HG02798 (cell line): Measurements from ENCODE around the gene PCSK4.

ENCODE experiments used
- ATAC-seq: cut with Tn5 transposase; IDR thresholded peaks from one replicate; pipeline ENCODE4 v1.9.1; 2021; ENCODE audit warnings: mild to moderate bottlenecking; ENCODE audit not compliant: unreplicated experiment, poor library complexity

Gene PCSK4

DNA sequence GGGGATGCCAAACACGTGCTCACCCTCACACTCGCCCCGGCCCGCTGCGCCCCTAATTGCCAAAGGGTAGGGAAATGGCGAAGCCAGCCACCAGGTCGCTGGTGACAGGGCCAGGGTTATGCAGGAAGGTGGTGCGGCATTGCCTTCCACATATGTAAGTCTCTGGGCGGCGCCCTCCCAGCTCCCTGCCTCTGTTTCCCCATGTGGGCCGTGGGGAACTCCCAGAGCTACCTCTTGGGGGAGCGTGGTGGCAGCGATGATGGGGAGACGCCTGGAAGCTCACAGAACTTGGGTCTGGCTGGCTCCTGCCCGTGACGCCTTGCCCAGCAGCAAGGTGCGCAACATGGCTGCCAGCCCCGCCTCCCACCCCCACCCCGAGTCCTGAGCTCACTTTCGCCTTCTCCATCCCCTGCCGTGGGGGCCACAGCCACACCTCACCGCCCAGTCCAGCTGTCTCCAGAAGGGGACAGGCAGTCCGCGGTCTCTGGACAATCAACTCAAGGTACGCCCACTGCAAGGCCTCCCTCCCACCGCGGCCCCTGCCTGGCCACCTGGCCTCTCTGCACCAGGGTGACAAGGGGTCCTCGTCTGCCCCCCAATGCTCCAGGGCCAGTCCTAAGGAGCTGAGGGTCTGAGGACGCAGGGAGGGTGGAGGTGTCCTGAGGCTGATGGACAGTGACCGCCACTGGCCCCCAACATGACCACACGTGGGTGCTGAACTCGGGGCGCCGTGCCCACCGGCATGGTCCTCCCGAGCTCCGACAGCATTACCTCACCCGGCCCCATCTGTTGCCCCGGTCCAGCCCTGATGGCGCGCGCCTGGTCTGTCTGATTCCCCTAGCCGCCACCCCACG lies 17.7 kb downstream of the PCSK4 start:
- no peak for ATAC-seq

DNA sequence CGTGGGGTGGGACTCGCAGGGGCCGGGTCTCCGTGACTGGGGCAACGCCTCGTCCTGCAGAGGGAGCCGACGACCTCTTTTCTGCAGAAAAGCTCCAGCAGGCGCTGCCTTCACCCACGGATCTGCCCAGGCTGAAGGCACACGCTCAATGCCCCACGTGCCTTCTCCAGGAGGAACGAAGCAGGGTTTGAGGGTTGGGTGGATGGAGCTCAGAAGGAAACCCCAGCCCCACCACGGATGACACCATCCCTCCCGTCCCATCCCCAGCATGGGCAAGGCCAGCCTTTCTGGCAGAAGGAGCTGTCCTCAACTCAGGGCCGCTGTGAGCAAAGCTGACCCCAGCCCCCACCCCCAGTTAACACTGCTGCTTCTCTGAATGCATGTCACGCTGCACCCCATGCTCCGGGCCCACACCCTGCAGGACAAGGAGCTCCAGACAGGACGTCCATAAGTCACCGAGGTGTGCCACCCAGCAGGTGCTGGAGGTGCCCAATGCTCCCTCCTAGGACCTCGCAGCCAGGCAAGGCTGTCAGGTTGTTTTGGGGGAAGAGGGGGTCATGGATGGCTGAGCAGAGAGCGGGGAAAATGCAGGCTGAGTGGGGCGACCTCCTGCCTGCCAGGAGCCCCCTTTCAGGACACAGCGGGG lies 18.5 kb downstream of the PCSK4 start:
- no peak for ATAC-seq

- ATAC-seq: no peak
Observed at GRCh38 chr19:1471010-1471514, 19.1 kb downstream of the PCSK4 start.

DNA sequence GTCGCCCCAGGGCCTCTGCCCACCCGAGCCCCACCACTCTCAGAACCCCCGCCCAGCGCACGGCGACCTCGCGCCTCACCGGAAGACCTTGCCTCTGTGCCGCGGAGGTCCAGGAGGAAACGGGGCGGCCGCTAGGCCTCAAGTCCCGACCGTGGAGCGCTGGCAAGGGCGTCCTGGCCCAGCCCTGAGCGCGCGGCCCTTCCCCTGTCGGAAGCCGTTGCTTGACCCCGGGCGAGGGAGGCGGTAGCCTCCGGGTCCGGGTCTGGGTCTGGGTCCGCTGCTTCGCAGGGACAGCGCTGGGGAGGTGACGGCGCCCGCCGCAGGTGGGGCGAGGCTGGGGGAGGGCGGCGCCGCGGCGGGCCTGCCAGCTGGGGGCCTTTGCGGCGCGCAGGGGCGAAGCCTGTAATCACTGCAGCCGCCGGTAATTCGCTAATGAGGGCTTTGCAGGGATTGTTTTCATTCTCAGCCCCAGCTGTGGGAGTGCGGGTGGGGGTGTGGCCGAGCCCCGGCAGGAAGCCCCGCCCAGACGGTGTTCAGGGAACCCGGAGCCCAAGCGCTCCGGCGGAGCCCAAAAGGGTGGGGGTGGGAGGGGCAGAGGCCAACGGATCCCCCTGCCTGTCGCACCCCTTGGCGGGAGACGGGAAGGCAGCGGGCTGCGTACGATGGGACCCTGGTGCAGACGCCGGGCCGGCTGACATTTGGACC lies 19.7 kb downstream of the PCSK4 start:
- ATAC-seq: no peak

- ATAC-seq: no peak
Observed at GRCh38 chr19:1470055-1470304, 20.2 kb downstream of the PCSK4 start.

- no peak for ATAC-seq
Observed at GRCh38 chr19:1469255-1470054, 20.7 kb downstream of the PCSK4 start.

GRCh38 chr19:1468821-1469254 lies 21.3 kb downstream of the PCSK4 start:
- no peak for ATAC-seq

- ATAC-seq: no peak
Observed at GRCh38 chr19:1468274-1468820, 21.8 kb downstream of the PCSK4 start.

DNA sequence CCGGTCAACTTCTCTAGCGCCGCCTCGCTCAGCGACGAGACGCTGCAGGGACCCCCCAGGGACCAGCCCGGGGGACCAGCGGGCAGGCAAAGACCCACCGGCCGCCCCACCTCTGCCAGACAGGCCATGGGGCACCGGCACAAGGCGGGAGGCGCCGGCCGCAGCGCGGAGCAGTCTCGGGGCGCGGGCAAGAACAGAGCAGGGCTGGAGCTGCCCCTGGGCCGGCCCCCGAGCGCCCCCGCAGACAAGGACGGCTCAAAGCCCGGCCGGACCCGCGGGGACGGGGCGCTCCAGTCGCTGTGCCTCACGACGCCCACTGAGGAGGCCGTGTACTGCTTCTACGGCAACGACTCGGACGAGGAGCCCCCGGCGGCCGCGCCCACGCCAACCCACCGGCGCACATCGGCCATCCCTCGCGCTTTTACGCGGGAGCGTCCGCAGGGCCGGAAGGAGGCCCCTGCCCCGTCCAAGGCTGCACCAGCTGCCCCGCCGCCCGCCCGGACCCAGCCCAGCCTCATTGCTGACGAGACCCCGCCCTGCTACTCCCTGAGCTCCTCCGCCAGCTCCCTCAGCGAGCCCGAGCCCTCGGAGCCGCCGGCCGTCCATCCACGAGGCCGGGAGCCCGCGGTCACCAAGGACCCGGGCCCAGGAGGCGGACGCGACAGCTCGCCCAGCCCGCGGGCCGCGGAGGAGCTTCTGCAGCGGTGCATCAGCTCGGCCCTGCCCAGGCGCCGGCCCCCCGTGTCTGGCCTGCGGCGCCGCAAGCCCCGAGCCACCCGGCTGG lies 22.5 kb downstream of the PCSK4 start:
- ATAC-seq: no peak

GRCh38 chr19:1467215-1467489 lies 23.0 kb downstream of the PCSK4 start:
- ATAC-seq: no peak

- no peak for ATAC-seq
Observed at GRCh38 chr19:1466461-1467214, 23.5 kb downstream of the PCSK4 start.

GRCh38 chr19:1466018-1466460 lies 24.1 kb downstream of the PCSK4 start:
- ATAC-seq: no peak

- no peak for ATAC-seq
Observed at GRCh38 chr19:1465191-1466016, 24.7 kb downstream of the PCSK4 start.

DNA sequence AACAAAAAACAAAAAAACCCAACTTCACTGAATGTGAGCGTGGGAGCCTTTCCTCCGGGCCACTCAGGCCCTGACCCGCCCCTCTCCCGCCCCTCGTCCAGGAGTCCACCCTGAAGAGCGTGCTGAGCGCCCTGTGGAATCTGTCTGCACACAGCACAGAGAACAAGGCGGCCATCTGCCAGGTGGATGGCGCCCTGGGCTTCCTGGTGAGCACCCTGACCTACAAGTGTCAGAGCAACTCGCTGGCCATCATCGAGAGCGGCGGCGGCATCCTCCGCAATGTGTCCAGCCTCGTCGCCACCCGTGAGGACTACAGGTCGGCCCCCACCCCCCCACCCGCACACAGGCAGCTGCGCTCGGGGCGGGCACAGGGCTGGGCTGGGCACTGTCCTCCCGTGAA lies 28.3 kb downstream of the PCSK4 start:
- no peak for ATAC-seq

GRCh38 chr19:1460033-1460995 lies 29.8 kb downstream of the PCSK4 start:
- ATAC-seq: no peak

DNA sequence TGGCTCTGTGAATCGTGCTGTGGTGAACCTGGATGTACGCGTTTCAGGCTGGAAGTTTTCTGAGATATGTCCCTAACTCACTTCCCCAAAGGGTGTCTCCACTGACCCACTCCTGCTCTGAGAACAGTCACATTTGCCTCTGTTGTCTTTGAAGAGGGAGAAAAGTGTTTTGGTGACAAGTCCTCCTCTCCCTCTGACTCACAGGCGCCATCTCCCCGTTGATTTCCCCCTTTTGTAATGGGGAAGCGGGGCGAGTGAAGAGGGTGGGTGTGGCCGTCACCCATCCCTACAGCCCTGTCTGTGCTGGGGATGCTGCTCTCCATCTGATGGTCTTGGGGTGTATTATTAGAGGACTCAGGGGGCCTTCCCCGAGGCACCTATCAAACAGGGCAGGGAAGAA lies 30.7 kb downstream of the PCSK4 start:
- ATAC-seq: no peak

DNA sequence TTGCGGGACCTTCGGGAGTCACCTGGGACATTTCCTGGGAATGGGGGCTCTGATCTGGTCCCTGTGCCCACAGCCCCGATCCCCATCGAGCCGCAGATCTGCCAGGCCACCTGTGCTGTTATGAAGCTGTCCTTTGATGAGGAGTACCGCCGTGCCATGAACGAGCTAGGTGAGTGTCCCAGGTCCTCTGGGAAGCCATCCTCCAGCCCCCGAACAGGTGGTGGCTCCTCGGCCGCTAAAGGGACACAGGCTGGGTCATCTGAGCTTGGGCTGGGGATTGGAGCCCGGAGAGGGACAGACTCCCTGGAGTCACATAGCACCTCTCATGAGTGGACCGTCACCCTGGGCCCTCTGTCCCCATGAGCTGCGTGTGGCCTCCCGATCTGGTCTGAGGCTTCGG lies 32.3 kb downstream of the PCSK4 start:
- no peak for ATAC-seq
